ENCODE results near the gene MAU2. TPM values are rescaled to one million over a fixed set of nuclear protein-coding genes. Genes with fewer than 3 reads are reported as not detected.

Gene MAU2
- total and polyA plus RNA-seq, 10 of the 15 experiments (the other 5 are each of a cell fraction or from before 2014, with no cell fraction given), result 1.8 to 47.2 (median 22.1) TPM

- TF ChIP-seq ASH2L (IDR thresholded peaks at IDR 0.05; ENCODE audit: borderline replicate concordance, low read depth) (no peak), MLLT1 (IDR thresholded peaks at IDR 0.05) (no peak), E2F8 (IDR thresholded peaks at IDR 0.05; ENCODE audit: low read depth, partially characterized antibody) (no peak), RELA (IDR thresholded peaks at IDR 0.05; ENCODE audit: borderline replicate concordance, partially characterized antibody) (no peak), TARDBP (IDR thresholded peaks at IDR 0.05; ENCODE audit: borderline replicate concordance) (no peak), SRF (IDR thresholded peaks at IDR 0.05; ENCODE audit: low read depth in 2 of 2, low read length in 2 of 2) (no peak), ZZZ3 (IDR thresholded peaks at IDR 0.05; ENCODE audit: control insufficient read depth, insufficient read length, low read depth) (no peak), E2F4 (IDR thresholded peaks at IDR 0.05; ENCODE audit: low read depth, low read length) (no peak), ZBTB40 (IDR thresholded peaks at IDR 0.05; ENCODE audit: borderline replicate concordance) (no peak), NR2F1 (conservative IDR thresholded peaks at IDR 0.05) (no peak), ZSCAN29 (IDR thresholded peaks at IDR 0.05) (no peak), RAD51 (IDR thresholded peaks at IDR 0.05) (no peak), HDAC6 (IDR thresholded peaks at IDR 0.05; ENCODE audit: unreplicated experiment) (no peak)
- peaks cover 2 to 7% of the 10 kb centered on the region in 2 experiments for H3K36me3 ChIP-seq (ENCODE audit: control insufficient read depth in 2 of 2, insufficient read depth in 2 of 2, low read length in 1 of 2)
Observed at GRCh38 chr19:19316082-19316481, 4.5 kb upstream of the MAU2 start.

More at GRCh38 chr19:19316082-19316481, 4.5 kb upstream of the MAU2 start:
- TSS peak; percentile 44 for BruUV-seq (replicated peaks)
- SMC1A ChIA-PET (ENCODE audit: uncharacterized antibody, unreplicated experiment), result interaction anchor here (0.8 to 0.9 kb wide), 2 partner anchors 11 to 113 kb away, joined by 3 read pairs; partner anchors contain the start of gene NR2C2AP
- no peak for FAIRE-seq
- no peak for DNase-seq (ENCODE audit: low read depth, low spot score)
- Histone ChIP-seq H3K79me2 (ENCODE audit: control insufficient read depth, insufficient read depth, low read length) (peaks cover 24% of the 10 kb centered on the region), H3K9me3 (replicated peaks; ENCODE audit: control insufficient read depth, insufficient read depth, low read length) (no peaks in the 10 kb centered on the region), H4K20me1 (ENCODE audit: control insufficient read depth, insufficient read depth) (no peaks in the 10 kb centered on the region), H2AFZ (ENCODE audit: control insufficient read depth, low read depth, low read length) (no peak overlapping the region), H3K27me3 (replicated peaks in 1 of 2; ENCODE audit: control insufficient read depth in 2 of 2, insufficient read depth in 2 of 2, low read length in 1 of 2) (no peaks in the 10 kb centered on the region), H3K4me1 (ENCODE audit: control insufficient read depth, insufficient read depth, low read length) (no peaks in the 10 kb centered on the region), H3K9ac (ENCODE audit: control insufficient read depth, insufficient read depth, low read length) (no peak overlapping the region), H3K27ac (ENCODE audit: control insufficient read depth, insufficient read depth) (no peak overlapping the region), H3K4me3 (no peak overlapping the region), H3K4me2 (ENCODE audit: control insufficient read depth, insufficient read depth) (no peak overlapping the region)
- POLR2A ChIA-PET, result no interaction called here
- RAD21 ChIA-PET (ENCODE audit: unreplicated experiment), result no interaction called here
- ATAC-seq, result no peak
- in situ Hi-C loops (cut with MboI), result no loop called here
- 100% methylated on average over 1 of the region's 1 CpG for WGBS (ENCODE audit: insufficient coverage, insufficient replicate concordance, low lambda C conversion rate, missing lambda C conversion rate)
- CTCF ChIA-PET, result interaction anchor here (0.6 to 1.2 kb wide), 2 partner anchors 12 to 317 kb away, joined by 3 to 6 read pairs; no protein-coding TSS in a partner anchor
- intact Hi-C loops (cut with micrococcal nuclease; ENCODE audit: unreplicated experiment), result no loop called here
